Thyroid gland (tissue), 4 donors: Measurements from ENCODE around the gene ATF5.
"Not testable (repeated sequence)": the region's sequence is repeated elsewhere in the genome, so short reads cannot be mapped to it uniquely, and the experiment has no call there.

ENCODE experiments used
- CTCF ChIP-seq, 6 experiments: fragments of 200-600 bp in 3 of 6; fragments of 450-650 bp in 3 of 6; sonication (generic) in 3 of 6; IDR thresholded peaks; one replicate each; pipeline ENCODE4 v1.5.1; 2016 to 2019; ENCODE audit warnings: antibody characterized with exemption in 6 of 6, mild to moderate bottlenecking in 2 of 6, inconsistent platforms in 1 of 6, moderate library complexity in 1 of 6
- POLR2A ChIP-seq, 2 donors: fragments of 450-650 bp; IDR thresholded peaks; one replicate each; pipeline ENCODE4 v1.6.1; 2017; ENCODE audit warnings: antibody characterized with exemption in 2 of 2, mild to moderate bottlenecking in 2 of 2, moderate library complexity in 1 of 2

GRCh38 chr19:49969355-49969754, 40.4 kb downstream of the ATF5 start:
- not testable (repeated sequence) for TF ChIP-seq CTCF, POLR2A (IDR thresholded peaks at IDR 0.05)
